GDM1 (cell line): Measurements from ENCODE around the gene KRT35.

Experiments used
- DNase-seq: peaks from one replicate; lab custom pipeline; 2025; lab: John Stamatoyannopoulos, UW

KRT35 gene

GRCh38 chr17:41486809-41487530 is 6.0 kb upstream of the KRT35 start:
- DNase-seq, result no peak

DNA sequence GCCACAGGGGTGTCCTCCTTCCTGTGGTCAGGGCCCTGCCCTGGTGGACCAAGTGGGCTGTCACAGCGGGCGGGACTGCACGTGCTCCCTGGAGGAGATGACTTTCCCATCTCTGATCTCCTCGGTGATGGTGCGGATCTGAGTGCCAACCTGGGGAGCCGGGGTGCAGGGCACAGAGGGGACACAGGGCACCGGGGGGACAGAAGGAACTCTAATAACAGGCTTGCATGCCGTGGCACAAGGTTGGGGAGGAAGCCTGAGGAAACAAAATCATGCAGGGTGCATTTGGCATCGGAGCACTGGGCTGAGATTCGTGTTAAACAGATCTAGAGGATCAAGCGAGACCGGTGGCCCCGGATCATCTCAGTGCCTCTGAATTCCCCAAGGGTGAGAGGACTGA is 5.4 kb upstream of the KRT35 start:
- no peak for DNase-seq

- no peak for DNase-seq
These were observed 4.3 kb upstream of the KRT35 start for GRCh38 chr17:41484920-41485904.

GRCh38 chr17:41483991-41484826 is 3.3 kb upstream of the KRT35 start:
- DNase-seq, result no peak

- DNase-seq, result no peak
These were observed 2.6 kb upstream of the KRT35 start for GRCh38 chr17:41483531-41483930.

DNA sequence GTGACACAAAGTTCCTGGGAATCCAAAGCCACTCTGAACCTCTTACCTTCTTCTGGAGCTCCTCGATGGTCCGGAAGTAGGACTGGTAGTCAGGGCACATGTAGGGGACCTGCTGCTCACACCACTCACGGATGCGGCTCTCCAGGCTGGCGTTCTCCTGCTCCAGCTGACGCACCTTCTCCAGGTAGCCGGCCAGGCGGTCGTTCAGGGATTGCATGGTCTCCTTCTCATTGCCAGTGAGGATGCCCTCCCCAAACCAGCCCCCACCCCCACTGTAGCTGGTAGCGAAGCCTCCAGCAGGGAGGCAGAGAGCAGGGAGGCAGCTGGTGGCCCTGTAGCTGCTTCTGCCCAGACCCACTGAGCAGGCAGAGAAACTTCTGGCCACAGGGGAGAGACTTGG is 370 bp downstream of the KRT35 start:
- DNase-seq, result no peak

DNA sequence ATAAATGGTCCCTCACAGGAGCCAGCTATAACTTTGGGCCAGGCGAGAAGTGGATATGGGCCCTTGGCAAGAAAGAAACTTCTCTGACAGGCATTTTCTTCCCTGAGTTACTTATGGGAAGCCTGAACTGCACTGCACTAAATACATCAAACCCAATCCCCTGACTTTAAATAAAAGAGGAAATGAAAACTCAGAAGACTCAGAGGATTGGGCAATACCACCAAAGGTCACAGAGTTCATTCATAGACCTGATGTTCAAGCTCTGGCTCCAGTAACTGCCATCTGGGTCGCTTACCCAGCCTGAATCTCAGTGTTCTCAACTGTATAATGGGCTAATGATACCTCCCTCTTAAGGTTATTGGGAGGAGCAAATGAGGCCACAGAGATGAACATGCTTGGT is 815 bp downstream of the KRT35 start:
- no peak for DNase-seq

GRCh38 chr17:41478237-41478636 is 2.7 kb downstream of the KRT35 start:
- DNase-seq, result no peak

DNA sequence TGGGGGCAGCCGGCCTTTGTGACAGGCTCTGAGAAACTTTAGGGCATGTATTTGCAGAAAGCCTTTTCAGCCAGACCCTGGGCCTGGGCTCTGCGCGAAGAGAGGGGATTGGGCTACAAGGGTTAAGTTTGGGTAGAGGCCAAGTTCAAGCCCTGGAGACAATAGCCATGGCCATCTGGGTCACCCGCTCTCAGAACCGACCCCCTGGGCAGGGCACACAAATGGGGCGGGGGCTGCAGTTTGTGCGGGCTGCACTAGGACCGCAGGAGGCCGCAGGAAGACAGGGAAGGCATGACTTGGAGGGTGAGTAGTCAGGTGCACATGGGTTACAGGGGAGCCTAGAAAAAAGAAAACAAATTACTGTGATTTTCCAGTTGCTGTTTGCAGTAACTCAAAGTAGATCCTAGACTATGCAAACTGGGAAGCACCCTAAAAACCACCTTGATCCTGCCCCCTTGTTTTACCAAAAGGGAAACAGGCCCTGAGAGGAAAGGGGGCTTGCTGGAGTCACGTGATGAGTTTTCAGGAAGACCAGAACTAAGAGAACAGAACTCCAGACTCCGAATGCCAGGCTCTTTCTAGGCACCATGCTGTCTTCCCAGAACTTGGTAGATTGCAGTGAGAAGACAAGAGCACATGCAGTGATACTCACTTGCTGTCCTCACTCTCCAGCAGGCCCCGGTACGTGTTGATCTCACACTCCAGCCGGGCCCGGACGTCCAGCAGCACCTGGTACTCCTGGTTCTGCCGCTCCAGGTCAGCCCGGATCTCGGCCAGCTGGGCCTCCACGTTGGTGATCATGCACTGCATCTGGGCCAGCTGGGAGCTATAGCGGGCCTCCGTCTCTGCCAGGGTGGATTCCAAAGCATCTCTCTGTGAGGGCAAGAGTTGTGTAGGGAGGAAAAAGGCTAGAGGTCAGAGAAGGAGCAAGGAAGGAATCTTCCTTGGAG is 3.8 kb downstream of the KRT35 start:
- DNase-seq, result no peak

DNA sequence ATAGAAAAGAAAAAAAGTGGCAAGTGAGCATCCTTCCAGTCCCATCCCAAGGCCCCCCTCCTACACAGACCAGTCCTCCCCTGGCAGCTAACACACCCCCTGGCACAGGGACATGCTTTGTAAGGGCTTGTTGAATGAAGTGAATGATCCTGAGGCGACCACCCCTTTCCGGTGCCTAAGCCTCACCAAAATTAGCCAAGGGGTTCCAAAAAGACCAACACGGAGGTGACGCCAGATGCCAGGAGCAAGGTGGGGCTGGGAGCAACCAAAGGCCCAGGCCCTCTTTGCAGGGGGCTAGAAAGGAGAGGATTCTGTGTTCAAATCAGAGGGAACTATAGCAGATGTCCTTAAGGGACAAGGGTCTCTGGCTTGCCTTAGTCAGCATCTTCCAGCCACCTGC is 5.5 kb downstream of the KRT35 start:
- DNase-seq, result no peak

- no peak for DNase-seq
These were observed 6.1 kb downstream of the KRT35 start for GRCh38 chr17:41474863-41475262.

DNA sequence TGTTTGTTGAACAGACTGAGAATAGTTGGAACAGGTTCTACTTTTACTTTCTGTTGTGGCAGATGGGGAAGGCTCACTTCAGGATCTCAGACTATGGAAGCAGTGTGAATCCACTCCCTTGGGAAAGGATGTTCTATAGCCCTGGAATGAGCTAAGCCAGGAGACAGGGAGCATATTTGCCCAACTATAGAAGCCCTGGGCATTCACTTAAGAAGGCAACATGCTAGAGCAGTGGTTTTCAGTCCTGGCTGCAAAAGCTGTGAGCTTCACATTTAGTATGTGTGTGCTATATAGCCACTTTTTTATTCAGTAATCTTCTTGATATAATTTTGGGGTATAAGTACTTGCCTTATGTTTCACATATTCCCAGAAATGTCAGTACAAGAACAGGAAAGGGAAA is 12.6 kb downstream of the KRT35 start:
- no peak for DNase-seq

DNA sequence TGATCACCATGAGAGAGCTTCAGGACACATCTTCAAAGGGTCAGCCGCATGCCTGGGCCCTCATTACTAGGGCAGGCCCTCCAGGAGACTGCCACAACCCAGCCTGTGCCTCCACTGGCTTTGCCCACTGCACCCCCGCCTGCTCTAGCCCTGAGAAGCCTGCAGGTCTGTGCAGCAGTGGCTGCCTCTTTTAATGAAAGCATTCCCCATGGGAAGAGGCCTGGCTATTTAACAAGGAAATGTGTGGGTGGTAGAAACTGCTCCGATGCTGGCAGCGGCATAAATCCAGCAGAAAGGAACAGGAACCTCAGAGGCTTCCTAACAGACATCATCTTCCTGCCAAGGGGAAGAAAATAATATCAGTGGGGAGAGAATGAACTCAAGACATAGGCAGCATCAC is 13.4 kb downstream of the KRT35 start:
- DNase-seq, result no peak

DNA sequence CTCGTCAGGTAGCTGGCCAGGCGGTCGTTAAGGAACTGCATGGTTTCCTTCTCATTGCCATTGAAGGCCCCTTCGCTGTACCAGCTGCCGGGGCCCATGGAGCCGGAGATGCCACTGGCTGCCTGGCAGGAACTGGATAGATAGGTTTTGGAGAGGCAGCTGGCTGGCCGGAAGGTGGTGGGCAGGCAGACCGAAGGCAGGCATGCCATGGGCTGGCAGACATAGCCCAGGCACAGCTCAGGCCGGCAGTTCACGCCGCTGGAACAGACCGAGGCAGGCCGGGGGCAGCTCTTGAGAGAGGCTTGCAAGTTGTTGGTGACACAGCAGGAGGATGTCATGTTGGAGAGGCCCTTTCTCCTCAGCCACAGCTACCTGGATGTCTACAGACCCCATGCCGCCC is 14.0 kb downstream of the KRT35 start, which contains the start of gene KRT32:
KRT32 (minus strand) TSS at position 399 of the 400 bp plus-strand sequence; CDS start at position 338, 61 bp downstream.
- no peak for DNase-seq

DNA sequence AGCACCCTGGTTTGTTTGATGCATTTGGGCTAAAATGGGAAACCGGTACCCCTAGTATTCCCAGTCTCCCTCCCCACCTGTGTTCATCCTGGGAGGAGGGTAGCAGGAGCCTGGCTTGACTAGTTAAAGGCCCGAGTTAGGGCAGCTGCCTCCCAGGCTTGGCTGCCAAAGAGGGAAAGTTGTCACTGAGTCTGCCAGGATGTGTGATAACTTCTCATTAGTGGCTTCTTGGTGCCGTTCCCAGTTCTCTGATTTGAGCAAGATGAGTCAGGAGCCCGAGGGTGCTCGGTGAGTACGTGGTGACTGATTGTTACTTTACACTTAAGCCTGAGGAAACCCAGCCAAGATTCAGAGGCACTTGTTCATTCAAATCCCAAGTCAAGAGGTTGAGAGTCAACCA is 16.3 kb downstream of the KRT35 start:
- DNase-seq, result no peak

DNA sequence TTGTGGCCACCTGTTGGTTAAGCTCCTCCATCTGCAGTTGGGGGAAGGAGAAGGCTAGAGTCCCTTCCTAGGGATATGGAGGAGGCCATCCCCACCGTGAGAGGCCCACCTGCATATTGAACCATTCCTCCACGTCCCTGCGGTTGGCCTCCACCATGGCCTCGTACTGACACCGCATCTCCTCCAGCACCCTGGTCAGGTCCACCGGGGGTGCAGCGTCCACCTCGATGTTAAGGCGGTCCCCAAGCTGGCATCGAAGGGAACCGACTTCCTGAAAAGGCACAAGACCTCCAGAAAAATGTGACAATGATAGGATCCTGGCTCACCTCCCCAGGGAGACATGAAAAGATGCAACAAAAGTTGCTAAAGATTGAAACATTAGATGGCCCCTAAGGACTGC is 16.8 kb downstream of the KRT35 start:
- DNase-seq, result no peak

GRCh38 chr17:41463746-41464145 is 17.2 kb downstream of the KRT35 start:
- DNase-seq, result no peak

DNA sequence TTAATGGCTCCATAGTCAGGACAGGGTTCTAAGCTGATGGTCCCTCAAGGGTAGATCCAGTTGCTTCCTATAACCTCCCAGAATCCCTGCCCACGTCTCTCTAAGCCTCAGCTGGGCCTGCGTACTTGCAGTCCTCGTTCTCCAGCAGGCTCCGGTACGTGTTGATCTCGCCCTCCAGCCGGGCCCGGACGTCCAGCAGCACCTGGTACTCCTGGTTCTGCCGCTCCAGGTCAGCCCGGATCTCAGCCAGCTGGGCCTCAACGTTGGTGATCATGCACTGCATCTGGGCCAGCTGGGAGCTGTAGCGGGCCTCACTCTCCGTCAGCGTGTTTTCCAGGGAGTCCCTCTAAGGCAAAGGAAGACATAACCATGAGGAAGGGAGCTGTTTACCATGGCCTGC is 18.2 kb downstream of the KRT35 start:
- DNase-seq, result no peak

GRCh38 chr17:41457676-41458075 is 23.3 kb downstream of the KRT35 start:
- no peak for DNase-seq

DNA sequence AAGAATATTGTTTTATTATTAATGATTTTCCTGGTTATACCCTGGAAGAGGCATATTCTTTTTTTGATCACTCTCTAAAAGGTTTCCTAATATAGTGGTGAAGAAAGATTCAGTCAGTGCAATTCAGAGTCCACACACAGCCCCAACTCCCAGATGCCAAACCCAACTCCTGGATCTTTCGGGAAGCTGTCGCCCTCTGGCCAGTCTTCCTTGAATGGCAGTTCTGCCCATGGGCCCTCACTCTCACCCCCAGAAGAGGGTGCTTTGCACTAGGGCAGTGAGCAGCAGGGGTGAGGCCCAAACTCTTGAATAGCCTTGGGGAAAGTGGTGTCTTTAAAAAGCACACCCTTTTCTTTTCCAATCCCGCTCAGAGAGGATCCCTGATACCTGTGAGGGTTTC is 24.7 kb downstream of the KRT35 start:
- DNase-seq, result no peak

- no peak for DNase-seq
These were observed 25.7 kb downstream of the KRT35 start for GRCh38 chr17:41455236-41455635.
